ENCODE data around the gene FOXJ1.

Gene FOXJ1

GRCh38 chr17:76160896-76161528, 20.0 kb upstream of the FOXJ1 start:
- DNase-seq: no peak

GRCh38 chr17:76159157-76159556, 18.1 kb upstream of the FOXJ1 start:
- no peak for DNase-seq

GRCh38 chr17:76157759-76158158, 16.7 kb upstream of the FOXJ1 start:
- DNase-seq: no peak

GRCh38 chr17:76156662-76156991, 15.6 kb upstream of the FOXJ1 start:
- DNase-seq: no peak

DNA sequence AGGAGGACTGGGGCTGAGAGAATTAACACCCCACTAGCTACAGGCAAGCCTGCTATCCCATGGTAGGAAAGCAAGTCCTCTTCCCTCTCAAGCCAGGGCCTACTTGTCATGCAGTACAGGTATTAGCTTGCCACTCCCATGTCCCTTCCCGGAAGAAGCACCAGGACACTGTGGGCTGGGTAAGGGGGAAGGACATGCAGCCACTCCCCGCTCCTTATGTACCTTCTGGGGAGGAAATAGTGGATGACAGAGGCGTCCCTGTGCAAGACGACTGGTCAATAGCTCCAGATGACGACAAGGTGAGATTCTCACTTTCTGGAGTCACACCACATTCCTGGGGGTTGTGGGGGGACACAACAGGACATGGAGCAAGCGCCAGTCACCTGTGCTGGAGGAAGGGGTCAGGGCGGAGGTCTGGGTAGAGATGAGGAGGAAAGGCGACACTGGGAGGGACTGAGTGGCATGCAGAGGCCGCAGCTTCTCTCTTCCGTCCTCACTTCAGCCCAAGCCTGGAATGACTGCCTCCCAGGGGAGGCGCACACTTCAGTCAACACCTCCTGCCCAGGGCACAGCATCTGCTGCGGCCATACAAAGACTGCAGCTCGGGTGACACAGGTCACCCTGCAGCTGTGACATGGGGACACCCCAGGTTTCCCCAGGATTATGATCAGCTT, 15.1 kb upstream of the FOXJ1 start:
- no peak for DNase-seq

- DNase-seq: no peak
These were observed 14.1 kb upstream of the FOXJ1 start for GRCh38 chr17:76154936-76155845.

- no peak for DNase-seq
These were observed 13.2 kb upstream of the FOXJ1 start for GRCh38 chr17:76154292-76154691.

GRCh38 chr17:76153640-76154039, 12.6 kb upstream of the FOXJ1 start:
- DNase-seq: no peak

DNA sequence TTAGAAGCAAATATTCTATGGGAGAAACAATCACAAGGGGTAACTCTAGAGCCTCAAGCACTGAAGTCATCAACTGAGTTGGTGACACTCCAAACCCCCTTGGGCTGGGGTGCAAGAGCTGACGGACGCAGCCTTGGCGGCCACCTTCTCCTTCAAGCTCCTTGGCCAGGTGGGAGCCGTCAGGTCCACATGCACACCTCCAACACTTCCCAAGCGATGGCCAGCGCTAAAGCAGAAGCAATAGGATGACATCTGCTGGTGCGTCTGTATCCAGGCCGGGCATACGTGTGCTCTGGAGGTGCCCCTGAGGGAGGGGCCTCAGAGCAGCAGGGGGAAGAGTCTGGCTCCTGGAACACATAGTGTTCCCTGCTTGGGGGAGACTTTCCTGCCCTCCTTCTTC, 12.2 kb upstream of the FOXJ1 start:
- DNase-seq: no peak

GRCh38 chr17:76152591-76152990, 11.5 kb upstream of the FOXJ1 start:
- no peak for DNase-seq

DNA sequence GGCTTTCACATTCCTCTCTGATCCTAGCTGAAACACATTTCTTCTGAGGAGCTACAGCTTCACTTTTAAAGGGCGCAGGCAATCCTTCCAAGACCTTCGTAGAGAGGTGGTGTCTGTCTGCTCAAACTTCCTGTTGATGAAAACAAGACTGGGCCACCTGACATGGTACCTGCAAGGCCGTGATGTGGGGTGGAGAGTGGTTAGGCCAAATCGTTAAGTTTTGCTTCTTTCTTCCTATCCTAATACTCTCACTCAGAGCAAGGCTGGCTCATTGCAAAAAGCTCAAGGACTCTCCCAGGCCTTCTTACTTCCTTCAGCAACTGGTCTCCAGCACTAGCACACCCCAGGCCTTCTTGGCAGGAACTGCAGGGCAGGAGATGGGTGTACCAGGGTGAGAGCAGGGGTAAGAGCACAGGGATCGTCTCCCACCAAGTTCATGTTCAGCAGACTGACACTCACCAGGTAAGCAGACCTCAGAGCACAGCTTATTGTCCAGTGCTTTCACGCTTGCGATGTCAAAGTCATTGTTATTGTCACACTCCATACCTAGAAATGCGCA, 10.9 kb upstream of the FOXJ1 start:
- peak; percentile 33 for DNase-seq

DNA sequence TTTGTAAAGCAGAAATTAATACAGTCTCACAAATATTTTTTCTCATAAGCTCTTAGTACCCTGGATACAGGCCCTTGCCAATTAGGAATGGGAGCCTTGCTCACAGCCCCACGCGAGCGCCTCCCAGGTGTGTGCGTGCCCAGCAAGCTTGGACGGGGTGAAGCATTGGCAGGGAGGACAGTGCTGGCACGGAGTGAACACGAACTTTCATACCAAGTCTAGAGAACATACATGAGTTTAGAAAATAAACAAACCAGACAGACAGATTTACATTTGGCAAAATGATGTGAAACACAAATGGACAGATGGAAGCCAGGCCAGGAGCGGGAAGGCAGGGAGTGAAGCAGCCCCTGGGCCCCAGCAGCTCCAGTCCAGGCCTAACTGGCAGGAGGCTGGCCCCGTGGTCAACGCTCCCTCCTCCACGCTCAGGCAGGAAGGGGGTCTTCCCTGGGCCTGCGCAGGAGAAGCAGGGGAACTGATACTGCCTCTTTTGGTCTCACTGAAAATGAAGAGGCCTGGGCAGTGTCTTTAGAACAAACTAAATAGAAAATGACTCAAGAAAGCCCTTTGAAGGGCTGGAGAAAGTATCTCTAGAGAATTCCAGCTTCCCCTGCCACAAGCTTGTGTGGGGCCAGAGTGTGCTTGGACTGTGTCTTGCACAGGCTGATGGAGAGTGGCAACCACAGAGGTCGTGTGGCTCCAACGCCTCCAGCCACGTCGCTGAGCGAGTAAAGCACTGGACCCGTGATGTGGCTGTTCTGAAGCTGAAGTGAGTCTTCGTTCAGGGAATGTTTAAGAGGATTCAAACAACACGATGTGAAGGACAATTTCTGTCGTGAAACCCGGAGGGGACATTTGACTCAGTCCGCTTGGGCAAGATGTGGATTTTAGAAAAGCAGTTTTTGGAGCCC, 9.9 kb upstream of the FOXJ1 start:
- no peak for DNase-seq

DNA sequence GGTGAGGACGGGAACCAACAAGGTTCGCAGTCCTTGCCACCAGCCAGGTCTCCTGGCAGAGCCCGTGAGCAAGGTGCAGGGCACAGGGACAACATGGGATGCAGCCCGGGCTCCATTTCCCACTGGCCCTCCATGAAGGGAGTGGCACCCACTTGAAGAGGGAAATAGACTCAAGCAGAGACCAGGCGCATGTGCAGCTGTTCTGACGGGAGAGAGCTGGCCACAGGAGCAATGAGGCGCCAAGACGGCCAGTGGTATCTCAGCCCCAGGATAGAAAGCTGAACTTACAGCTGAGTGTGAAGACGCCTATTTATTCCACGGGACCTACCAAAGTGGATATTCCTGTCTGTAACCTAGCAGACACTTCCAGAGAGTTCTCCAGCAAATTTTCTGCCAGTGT, 8.2 kb upstream of the FOXJ1 start:
- no peak for DNase-seq

GRCh38 chr17:76148015-76148326, 6.9 kb upstream of the FOXJ1 start:
- no peak for DNase-seq

DNA sequence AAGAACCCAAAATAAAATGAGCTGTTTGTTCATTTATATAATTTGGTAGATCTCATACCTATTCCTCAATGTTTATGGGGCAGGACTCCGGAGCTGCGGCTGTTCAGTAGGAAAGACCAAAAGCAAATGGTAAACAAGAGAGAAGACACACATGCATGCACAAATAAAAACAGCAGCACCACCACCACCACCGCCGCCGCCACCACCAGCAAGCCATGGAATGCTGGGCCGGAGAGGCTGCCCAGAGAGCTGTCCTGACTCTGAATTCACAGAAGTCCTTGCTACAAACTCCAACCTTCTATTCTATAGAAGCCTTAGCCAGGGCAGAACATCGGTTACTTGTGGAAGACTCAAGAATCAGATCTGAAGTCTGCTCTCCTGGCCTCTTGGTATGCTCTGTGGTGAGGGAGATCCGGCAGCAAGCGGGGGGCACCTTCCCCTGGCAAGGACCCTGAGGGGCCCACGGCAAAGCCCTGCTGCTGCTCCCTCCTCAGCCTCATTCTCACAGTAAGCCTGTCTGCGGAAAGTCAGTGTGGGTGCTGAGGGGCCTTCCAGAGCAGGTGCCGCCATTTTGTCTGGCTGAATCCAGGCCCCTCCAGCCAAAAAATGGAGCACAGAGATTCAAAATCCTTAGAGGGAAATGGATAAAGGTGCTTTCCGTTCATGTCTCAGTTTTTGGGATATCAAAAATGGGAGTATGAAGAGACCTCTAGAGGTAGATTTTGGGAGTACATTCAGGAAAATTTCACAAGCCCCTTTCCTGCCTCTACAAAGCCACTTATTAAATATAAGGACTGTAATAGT, 6.4 kb upstream of the FOXJ1 start:
- no peak for DNase-seq

DNA sequence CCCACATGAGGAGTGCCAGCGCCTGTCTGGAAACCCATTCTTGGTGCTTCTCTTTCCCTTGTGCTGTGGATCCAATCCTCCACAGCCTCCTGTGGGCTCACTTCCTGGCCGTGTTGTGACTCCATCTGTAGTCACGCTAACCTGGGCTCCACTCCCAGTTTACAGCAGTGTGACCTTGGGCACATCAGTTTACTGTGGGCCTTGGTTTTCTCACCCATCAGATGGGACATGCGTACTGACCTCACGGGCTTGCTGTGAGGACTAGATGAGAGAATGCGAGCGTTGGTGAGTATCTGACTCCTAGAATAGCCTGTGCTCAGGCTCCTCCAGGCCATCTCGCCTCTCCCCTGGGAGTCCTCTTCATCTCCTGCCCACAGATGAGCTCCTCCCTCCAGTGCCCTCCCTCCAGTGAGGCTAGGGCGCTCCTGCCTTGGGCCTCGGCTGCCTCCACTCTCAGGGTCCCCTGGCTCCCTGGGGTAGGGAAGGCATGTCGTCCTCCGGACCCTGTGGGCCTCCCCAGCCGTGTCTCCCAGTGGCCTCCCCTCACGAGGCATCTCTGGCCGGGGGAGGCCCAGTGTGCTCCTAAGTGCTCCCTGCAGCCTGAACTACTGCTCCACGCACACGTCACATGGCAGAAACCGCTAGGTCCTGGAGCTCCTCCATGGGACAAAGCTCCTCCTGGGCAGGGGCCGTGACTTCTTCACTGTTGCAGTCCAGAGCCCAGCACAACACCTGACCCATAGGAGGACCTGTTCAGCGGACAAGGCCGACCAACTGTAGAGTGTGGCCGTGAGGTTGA, 5.2 kb upstream of the FOXJ1 start:
- DNase-seq: no peak

DNA sequence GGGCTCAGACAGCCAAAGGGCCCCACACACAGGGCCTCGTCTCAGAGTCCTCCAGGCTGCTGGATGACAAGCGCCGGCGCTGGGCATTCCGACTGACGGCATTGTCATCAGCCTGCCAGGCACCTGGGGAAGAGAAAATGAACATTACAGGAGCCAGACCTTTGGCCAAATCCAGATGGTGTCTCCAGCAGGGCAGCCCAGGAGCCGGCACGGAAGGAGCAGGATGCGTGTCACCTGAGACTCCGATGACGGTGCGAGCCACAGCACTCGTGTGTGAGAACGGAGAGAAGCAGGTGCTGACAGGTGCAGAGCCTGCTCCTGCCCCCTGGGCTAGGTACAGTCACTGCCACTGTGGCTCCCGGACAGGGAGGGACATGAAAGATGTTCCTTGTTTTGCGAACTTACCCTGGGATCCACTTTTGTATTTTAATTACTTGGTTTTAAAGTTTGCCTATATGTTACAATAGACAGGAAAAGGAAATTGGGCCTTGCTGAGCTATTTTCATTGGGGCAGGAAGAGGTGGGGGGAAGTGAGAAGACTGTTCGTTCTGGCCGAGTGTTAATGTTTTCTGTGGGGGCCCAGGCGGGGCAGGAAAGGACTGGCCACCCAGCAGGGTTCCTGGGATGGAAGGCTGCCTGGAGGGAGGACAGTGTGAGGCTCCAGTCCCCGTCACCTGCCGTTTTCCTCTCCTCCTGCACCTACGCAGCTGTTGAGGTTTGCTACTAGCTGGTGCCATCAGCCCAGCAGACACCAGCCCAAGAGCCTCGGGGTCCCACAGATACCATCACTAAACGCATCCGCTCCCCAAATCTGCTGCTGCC, 4.4 kb upstream of the FOXJ1 start:
- DNase-seq: peak; percentile 58

DNA sequence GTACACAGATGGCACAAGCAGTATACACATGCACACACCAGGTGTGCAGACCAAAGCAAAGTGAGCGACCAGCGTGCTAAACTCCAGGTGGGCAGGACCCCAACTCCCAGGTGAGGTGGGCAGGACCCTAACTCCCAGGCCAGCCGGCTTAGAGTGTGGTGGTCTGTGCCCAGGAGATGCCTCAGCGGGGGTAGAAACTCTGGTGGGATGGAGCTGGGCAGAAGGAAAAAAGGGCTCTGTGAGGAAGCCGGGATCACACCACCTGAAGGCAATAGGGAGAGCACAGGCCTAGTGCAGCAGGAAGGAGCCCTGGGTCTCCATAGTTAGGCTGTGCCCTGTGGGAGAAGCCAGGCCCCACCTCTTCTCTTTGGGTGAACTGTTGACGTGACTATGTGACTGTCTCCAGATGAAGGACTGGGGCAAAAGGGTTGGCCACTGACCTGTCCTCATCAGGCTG, 1.6 kb upstream of the FOXJ1 start:
- no peak for DNase-seq

DNA sequence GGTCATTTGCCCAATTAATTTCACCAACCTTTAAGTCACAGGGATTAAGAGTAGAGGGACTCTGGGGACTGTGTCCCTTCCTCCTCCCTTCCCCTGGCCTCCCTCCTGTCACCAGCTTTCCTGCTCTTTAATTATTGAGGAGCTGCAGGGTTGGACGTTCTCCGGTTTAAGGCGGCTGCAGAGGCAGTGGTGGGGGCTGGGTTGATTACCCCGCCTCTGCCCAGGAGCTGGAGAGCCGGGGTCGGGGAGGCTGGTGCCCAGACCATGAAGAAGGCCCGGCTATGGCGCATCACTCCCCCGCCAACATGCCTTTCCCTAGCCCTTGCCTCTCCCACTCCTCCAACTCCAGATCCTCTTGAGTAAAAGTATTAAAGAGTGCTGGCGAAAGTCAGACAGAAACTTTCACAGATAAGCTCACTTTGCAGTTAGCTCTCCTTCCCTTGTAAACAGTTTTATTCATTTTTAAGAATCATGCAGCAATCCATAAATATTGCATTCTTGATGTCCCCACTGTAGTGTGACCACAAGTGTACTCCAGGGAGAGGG, 1.1 kb upstream of the FOXJ1 start:
- DNase-seq: no peak

Data from CD4-positive, alpha-beta T cell treated with Interferon gamma for 1 hour (primary cell).